Left lung (tissue), 10 donors: Measurements from ENCODE around the gene GZMA. TPM values are rescaled to one million over a fixed set of nuclear protein-coding genes. Genes with fewer than 3 reads are reported as not detected.

Experiments
- ATAC-seq: fragments of 200-7000 bp; cut with Tn5 transposase; one replicate; pipeline ENCODE4 v1.9.1; 2020; ENCODE audit warnings: moderate library complexity
- DNase-seq, 4 donors: peaks; one replicate each; pipeline ENCODE4 v3.0.0-alpha.2; 2013 to 2020
- H3K27ac ChIP-seq, 2 donors: fragments of 200-600 bp; sonication (generic) in 1 of 2; one replicate each; pipeline versions ENCODE4 v1.5.0 to v1.8.0; 2020 to 2021
- H3K27me3 ChIP-seq, 2 donors: fragments of 200-600 bp; sonication (generic) in 1 of 2; one replicate each; pipeline versions ENCODE4 v1.5.0 to v1.8.0; 2020 to 2021
- H3K36me3 ChIP-seq, 2 donors: fragments of 200-600 bp; sonication (generic) in 1 of 2; one replicate each; pipeline versions ENCODE4 v1.5.0 to v1.8.0; 2020 to 2021
- H3K4me1 ChIP-seq, 2 donors: fragments of 200-600 bp; one replicate each; pipeline ENCODE4 v1.8.0; 2021
- H3K4me3 ChIP-seq, 2 donors: fragments of 200-600 bp; sonication (generic) in 1 of 2; one replicate each; pipeline versions ENCODE4 v1.5.0 to v1.8.0; 2020 to 2021; ENCODE audit warnings: mild to moderate bottlenecking in 1 of 2
- H3K9me3 ChIP-seq, 2 donors: fragments of 200-600 bp; sonication (generic) in 1 of 2; one replicate each; pipeline versions ENCODE4 v1.5.0 to v1.8.0; 2020 to 2021
- intact Hi-C, 2 donors: fragments of 100-400 bp; cut with DNase I; formaldehyde crosslinking; loops; one replicate each; pipeline versions ENCODE4 v1.11.2 to v1.14.2; 2022
- polyA plus RNA-seq, 6 donors: library from polyadenylated mRNA; unstranded; fragments of 120-200 nt; gene quantifications; one replicate each; pipeline ENCODE4 v1.2.1, GENCODE V29; 2013; ENCODE audit not compliant: insufficient read length in 6 of 6
- total RNA-seq, 2 donors: library from RNA; stranded (reverse); fragmentation: NEBNext Ultra II Directional; extraction: Animal tissue kit (Norgen Biotek cat#: 25700); gene quantifications; one replicate each; pipeline ENCODE4 v1.2.1, GENCODE V29; 2021
- TF ChIP-seq, protein P1 (sequence below), 2 donors: fragments of 200-600 bp; sonication (generic) in 1 of 2; IDR thresholded peaks; one replicate each; pipeline versions ENCODE4 v1.5.0 to v1.8.0; 2021; ENCODE audit warnings: antibody characterized with exemption in 2 of 2
- donor health status: DM: no; HTN: yes; CAD: no.
- donor health status: DM: no; HTN: no; CAD: no.

GZMA gene
- total and polyA plus RNA-seq, 8 donors, result 1.8 to 6.3 (median 3.3) TPM

GRCh38 chr5:55151923-55152842, 49.7 kb downstream of the GZMA start:
- peak; percentile 70 for ATAC-seq
- Histone ChIP-seq H3K4me3 (no peak overlapping the region), H3K27ac (no peak overlapping the region), H3K36me3 (no peaks in the 10 kb centered on the region), H3K27me3 (peaks cover 0 to 11% of the 10 kb centered on the region in 2 donors), H3K4me1 (no peaks in the 10 kb centered on the region), H3K9me3 (no peaks in the 10 kb centered on the region)
- intact Hi-C loops, result no loop called here
- TF ChIP-seq, protein P1, sequence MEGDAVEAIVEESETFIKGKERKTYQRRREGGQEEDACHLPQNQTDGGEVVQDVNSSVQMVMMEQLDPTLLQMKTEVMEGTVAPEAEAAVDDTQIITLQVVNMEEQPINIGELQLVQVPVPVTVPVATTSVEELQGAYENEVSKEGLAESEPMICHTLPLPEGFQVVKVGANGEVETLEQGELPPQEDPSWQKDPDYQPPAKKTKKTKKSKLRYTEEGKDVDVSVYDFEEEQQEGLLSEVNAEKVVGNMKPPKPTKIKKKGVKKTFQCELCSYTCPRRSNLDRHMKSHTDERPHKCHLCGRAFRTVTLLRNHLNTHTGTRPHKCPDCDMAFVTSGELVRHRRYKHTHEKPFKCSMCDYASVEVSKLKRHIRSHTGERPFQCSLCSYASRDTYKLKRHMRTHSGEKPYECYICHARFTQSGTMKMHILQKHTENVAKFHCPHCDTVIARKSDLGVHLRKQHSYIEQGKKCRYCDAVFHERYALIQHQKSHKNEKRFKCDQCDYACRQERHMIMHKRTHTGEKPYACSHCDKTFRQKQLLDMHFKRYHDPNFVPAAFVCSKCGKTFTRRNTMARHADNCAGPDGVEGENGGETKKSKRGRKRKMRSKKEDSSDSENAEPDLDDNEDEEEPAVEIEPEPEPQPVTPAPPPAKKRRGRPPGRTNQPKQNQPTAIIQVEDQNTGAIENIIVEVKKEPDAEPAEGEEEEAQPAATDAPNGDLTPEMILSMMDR (IDR thresholded peaks at IDR 0.05), result no peak
- DNase-seq, result no peak

GRCh38 chr5:55154873-55155272, 52.4 kb downstream of the GZMA start:
- no peaks in the 10 kb centered on the region for H3K36me3 ChIP-seq
- H3K4me3 ChIP-seq, result no peak overlapping the region
- no peak for DNase-seq
- no peak for ATAC-seq
- TF ChIP-seq, protein P1 (IDR thresholded peaks at IDR 0.05), result no peak
- intact Hi-C loops, result no loop called here
- no peak overlapping the region for H3K27ac ChIP-seq
- H3K27me3 ChIP-seq, result peaks cover 0 to 24% of the 10 kb centered on the region in 2 donors
- H3K9me3 ChIP-seq, result no peaks in the 10 kb centered on the region
- no peaks in the 10 kb centered on the region for H3K4me1 ChIP-seq

Other genes with a start within 250 kb of the GZMA start
- 1 to 10 TPM; 1.8 to 5.4 TPM for gene ESM1, start 117.1 kb upstream of the GZMA start, total RNA-seq
- gene ESM1, start 117.1 kb upstream of the GZMA start, polyA plus RNA-seq, result 1 to 10 TPM; 4.0 to 9.5 (median 6.0) TPM
- 1 to 10 TPM in 1 of 2 donors, under 1 TPM in 1; 0.61 to 2.5 TPM for gene GZMK, start 78.4 kb upstream of the GZMA start, total RNA-seq
- gene GZMK, start 78.4 kb upstream of the GZMA start, polyA plus RNA-seq, result 1 to 10 TPM in 2 of 6 donors, under 1 TPM in 4; 0.26 to 1.4 (median 0.59) TPM
- gene GPX8, start 57.5 kb downstream of the GZMA start, total RNA-seq, result 10 to 100 TPM; 28.0 to 49.6 TPM
- gene GPX8, start 57.5 kb downstream of the GZMA start, polyA plus RNA-seq, result 10 to 100 TPM; 62.1 to 71.9 (median 69.1) TPM
- gene CDC20B, start 70.5 kb downstream of the GZMA start, total RNA-seq, result not detected
- 10 to 100 TPM in 4 of 6 donors, 1 to 10 TPM in 2; 6.6 to 21.8 (median 16.6) TPM for gene CDC20B, start 70.5 kb downstream of the GZMA start, polyA plus RNA-seq
- gene MCIDAS, start 124.7 kb downstream of the GZMA start, total RNA-seq, result not detected
- gene MCIDAS, start 124.7 kb downstream of the GZMA start, polyA plus RNA-seq, result 1 to 10 TPM in 4 of 6 donors, under 1 TPM in 2; 0.51 to 2.1 (median 1.4) TPM
- gene CCNO, start 131.0 kb downstream of the GZMA start, total RNA-seq, result 1 to 10 TPM in 1 of 2 donors, under 1 TPM in 1; 0.23 to 1.1 TPM
- gene CCNO, start 131.0 kb downstream of the GZMA start, polyA plus RNA-seq, result 1 to 10 TPM; 3.3 to 8.4 (median 4.8) TPM
- 10 to 100 TPM; 26.4 to 26.9 TPM for gene DHX29, start 205.0 kb downstream of the GZMA start, total RNA-seq
- 10 to 100 TPM; 29.2 to 36.4 (median 33.3) TPM for gene DHX29, start 205.0 kb downstream of the GZMA start, polyA plus RNA-seq
- gene MTREX, start 205.3 kb downstream of the GZMA start, total RNA-seq, result 10 to 100 TPM; 48.8 to 61.1 TPM
- 100 to 1,000 TPM in 2 of 6 donors, 10 to 100 TPM in 4; 83.1 to 112 (median 92.1) TPM for gene MTREX, start 205.3 kb downstream of the GZMA start, polyA plus RNA-seq